ENCODE data around the gene CRYBB3. TPM values are rescaled to one million over a fixed set of nuclear protein-coding genes. Genes with fewer than 3 reads are reported as not detected.
A peak's percentile ranks its signal among the peaks of the same experiment; 100 is the strongest.

Gene CRYBB3
- total RNA-seq, 2 donors from 2014 or later = 0.97 TPM; not detected in 1

GRCh38 chr22:25167834-25168601 is 31.6 kb upstream of the CRYBB3 start:
- Mint-ChIP-seq H3K4me1 (peaks cover 2% of the 10 kb centered on the region), H3K4me3 (no peak overlapping the region), H3K36me3 (ENCODE audit: low read depth) (peaks cover 15% of the 10 kb centered on the region), H3K9me3 (no peaks in the 10 kb centered on the region), H3K27ac (no peak overlapping the region), H3K27me3 (ENCODE audit: insufficient read depth) (no peaks in the 10 kb centered on the region)
- Histone ChIP-seq H3K9ac (ENCODE audit: extremely low read depth, low read length, poor library complexity, severe bottlenecking) (no peak overlapping the region), H3K4me3 (ENCODE audit: low read length) (no peak overlapping the region), H3K4me1 (ENCODE audit: control insufficient read depth, insufficient read depth, low read length) (no peaks in the 10 kb centered on the region), H3K9me3 (ENCODE audit: control insufficient read depth, low read length) (no peaks in the 10 kb centered on the region), H3K36me3 (ENCODE audit: control insufficient read depth, insufficient read depth, low read length) (peaks cover 3% of the 10 kb centered on the region), H3K27ac (ENCODE audit: low read depth, low read length) (no peak overlapping the region), H3K27me3 (ENCODE audit: control insufficient read depth, insufficient read depth, low read length, poor library complexity, severe bottlenecking) (no peaks in the 10 kb centered on the region)
- no peak for TF ChIP-seq CTCF (conservative IDR thresholded peaks at IDR 0.05)
- WGBS, 2 experiments (ENCODE audit: insufficient coverage in 1 of 2, insufficient read length in 1 of 2) = 87 to 100% methylated on average over 10 to 14 of the region's 14 CpGs
- no peak for DNase-seq

GRCh38 chr22:25169278-25170031 is 30.2 kb upstream of the CRYBB3 start:
- no peaks in the 10 kb centered on the region for H3K27me3 Mint-ChIP-seq (ENCODE audit: insufficient read depth)
- Histone ChIP-seq H3K4me1 (ENCODE audit: control insufficient read depth, insufficient read depth, low read length) (no peaks in the 10 kb centered on the region), H3K36me3 (ENCODE audit: control insufficient read depth, insufficient read depth, low read length) (peaks cover 16% of the 10 kb centered on the region), H3K27ac (ENCODE audit: low read depth, low read length) (no peak overlapping the region), H3K4me3 (ENCODE audit: low read length) (no peak overlapping the region), H3K9me3 (ENCODE audit: control insufficient read depth, low read length) (no peaks in the 10 kb centered on the region), H3K9ac (ENCODE audit: extremely low read depth, low read length, poor library complexity, severe bottlenecking) (no peak overlapping the region), H3K27me3 (ENCODE audit: control insufficient read depth, insufficient read depth, low read length, poor library complexity, severe bottlenecking) (no peaks in the 10 kb centered on the region)
- no peak overlapping the region for H3K27ac Mint-ChIP-seq
- no peak overlapping the region for H3K4me3 Mint-ChIP-seq
- peaks cover 2% of the 10 kb centered on the region for H3K4me1 Mint-ChIP-seq
- no peak for DNase-seq
- peaks cover 21% of the 10 kb centered on the region for H3K36me3 Mint-ChIP-seq (ENCODE audit: low read depth)
- TF ChIP-seq CTCF (conservative IDR thresholded peaks at IDR 0.05) = no peak
- H3K9me3 Mint-ChIP-seq = no peaks in the 10 kb centered on the region
- WGBS, 2 experiments (ENCODE audit: insufficient coverage in 1 of 2, insufficient read length in 1 of 2) = 89 to 96% methylated on average over 9 to 17 of the region's 17 CpGs

DNA sequence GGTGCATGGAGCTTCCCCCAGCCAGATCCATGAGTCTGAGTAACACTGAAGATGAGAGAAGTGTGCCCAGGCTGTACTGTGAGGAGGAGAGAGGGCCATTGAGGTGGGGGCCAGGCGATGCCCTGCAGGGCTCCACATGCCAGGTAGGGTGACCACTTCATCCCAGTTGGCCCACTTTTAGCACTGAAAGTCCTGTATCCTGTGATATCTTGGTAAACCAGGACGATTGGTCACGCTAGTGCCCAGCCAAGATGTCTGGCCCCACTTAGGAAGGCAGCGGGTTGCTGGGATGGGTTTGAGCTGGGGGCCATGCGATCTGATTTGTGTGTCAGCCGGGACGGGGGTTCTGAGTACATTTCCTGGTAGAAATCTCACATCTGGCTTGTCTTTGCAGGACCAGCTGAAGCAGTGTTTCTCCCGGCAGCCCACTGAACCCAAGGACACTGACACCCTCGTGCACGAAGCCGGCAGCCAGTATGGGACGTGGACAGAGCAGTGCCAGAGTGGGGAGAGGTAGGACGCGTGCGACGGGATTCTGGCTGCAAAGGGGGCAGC is 29.2 kb upstream of the CRYBB3 start:
- Mint-ChIP-seq H3K36me3 (ENCODE audit: low read depth) (peaks cover 28% of the 10 kb centered on the region), H3K4me3 (no peak overlapping the region), H3K27me3 (ENCODE audit: insufficient read depth) (no peaks in the 10 kb centered on the region), H3K27ac (peak overlapping the region; percentile 68), H3K4me1 (peaks cover 2% of the 10 kb centered on the region), H3K9me3 (no peaks in the 10 kb centered on the region)
- Histone ChIP-seq H3K9me3 (ENCODE audit: control insufficient read depth, low read length) (no peaks in the 10 kb centered on the region), H3K27me3 (ENCODE audit: control insufficient read depth, insufficient read depth, low read length, poor library complexity, severe bottlenecking) (no peaks in the 10 kb centered on the region), H3K27ac (ENCODE audit: low read depth, low read length) (no peak overlapping the region), H3K36me3 (ENCODE audit: control insufficient read depth, insufficient read depth, low read length) (peaks cover 26% of the 10 kb centered on the region), H3K9ac (ENCODE audit: extremely low read depth, low read length, poor library complexity, severe bottlenecking) (no peak overlapping the region), H3K4me3 (ENCODE audit: low read length) (no peak overlapping the region), H3K4me1 (ENCODE audit: control insufficient read depth, insufficient read depth, low read length) (no peaks in the 10 kb centered on the region)
- WGBS, 2 experiments (ENCODE audit: insufficient coverage in 1 of 2, insufficient read length in 1 of 2) = 93 to 95% methylated on average over 10 to 16 of the region's 16 CpGs
- DNase-seq = no peak
- TF ChIP-seq CTCF (conservative IDR thresholded peaks at IDR 0.05) = no peak

Measured in endodermal cell (in vitro differentiated cells).